Measurements from ENCODE around the gene CASK. TPM values are rescaled to one million over a fixed set of nuclear protein-coding genes. Genes with fewer than 3 reads are reported as not detected.

Gene CASK, protein sequence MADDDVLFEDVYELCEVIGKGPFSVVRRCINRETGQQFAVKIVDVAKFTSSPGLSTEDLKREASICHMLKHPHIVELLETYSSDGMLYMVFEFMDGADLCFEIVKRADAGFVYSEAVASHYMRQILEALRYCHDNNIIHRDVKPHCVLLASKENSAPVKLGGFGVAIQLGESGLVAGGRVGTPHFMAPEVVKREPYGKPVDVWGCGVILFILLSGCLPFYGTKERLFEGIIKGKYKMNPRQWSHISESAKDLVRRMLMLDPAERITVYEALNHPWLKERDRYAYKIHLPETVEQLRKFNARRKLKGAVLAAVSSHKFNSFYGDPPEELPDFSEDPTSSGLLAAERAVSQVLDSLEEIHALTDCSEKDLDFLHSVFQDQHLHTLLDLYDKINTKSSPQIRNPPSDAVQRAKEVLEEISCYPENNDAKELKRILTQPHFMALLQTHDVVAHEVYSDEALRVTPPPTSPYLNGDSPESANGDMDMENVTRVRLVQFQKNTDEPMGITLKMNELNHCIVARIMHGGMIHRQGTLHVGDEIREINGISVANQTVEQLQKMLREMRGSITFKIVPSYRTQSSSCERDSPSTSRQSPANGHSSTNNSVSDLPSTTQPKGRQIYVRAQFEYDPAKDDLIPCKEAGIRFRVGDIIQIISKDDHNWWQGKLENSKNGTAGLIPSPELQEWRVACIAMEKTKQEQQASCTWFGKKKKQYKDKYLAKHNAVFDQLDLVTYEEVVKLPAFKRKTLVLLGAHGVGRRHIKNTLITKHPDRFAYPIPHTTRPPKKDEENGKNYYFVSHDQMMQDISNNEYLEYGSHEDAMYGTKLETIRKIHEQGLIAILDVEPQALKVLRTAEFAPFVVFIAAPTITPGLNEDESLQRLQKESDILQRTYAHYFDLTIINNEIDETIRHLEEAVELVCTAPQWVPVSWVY
- polyA plus RNA-seq (49.0 and 58.3 TPM in 2 replicates), polyA minus RNA-seq (222 and 249 TPM in 2 replicates)

DNA sequence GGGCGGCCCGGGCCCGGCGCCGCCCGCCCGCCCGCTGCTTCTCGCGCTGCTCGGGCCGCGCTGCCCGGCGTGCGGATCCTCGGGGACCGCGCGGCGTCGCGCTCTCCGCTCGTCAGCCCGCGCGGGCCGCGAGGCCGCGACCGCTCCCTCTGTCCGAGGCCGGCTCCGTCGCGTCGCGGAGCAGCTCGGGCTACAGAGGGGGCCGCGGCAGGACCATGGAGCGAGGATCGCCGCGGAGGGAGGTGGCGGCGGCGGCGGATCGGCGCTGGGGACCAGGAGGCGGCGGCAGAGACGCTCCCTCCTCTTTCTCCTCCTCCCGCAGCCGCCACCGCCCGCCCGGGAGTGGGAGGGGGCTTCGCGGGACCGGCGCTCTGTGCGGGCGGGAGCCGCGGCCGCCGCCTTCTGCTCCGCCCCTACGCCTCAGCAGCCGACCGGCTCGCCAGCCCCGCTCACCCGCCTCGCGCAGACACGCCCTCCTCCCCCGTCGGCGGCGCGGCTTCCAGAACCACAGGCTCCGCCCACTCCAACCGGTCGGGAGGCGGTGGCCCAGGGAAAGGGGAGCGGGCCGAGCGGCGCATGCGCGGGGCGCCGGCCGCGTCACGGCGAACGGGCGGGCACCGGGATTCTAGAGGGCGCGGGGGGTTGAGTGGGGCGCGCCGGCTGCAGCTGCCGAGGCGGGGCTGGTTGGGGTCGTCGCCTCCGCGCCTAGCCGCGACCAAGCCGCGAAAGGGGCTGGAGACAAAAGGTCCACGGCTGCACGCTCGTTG is at the start of gene CASK:
Gene CASK, minus strand, starts transcription at position 344 of the 767 bp plus-strand sequence. CDS start 566 bp downstream, outside the sequence.
- H3K27me3 ChIP-seq (ENCODE audit: insufficient read depth, low read depth, low read length), result no peaks in the 10 kb centered on the region
- peak within 1 kb of the TSS; percentile 76 for H3K4me2 ChIP-seq (ENCODE audit: low read length)
- no peaks in the 10 kb centered on the region for H3K9me2 ChIP-seq (ENCODE audit: insufficient read depth, low read length)
- H3K9me3 ChIP-seq (ENCODE audit: low read length), result no peaks in the 10 kb centered on the region
- no peaks in the 10 kb centered on the region for H3F3A ChIP-seq (ENCODE audit: insufficient read depth, low read length, poor library complexity, severe bottlenecking)
- peak within 1 kb of the TSS; percentile 94 for H3K27ac ChIP-seq (ENCODE audit: low read length)
- H3K36me3 ChIP-seq (ENCODE audit: insufficient read depth, low read length), result no peaks in the 10 kb centered on the region
- H2AFZ ChIP-seq (ENCODE audit: low read depth, low read length), result peak within 1 kb of the TSS; percentile 65
- H3K4me3 ChIP-seq (ENCODE audit: low read length), result peak within 1 kb of the TSS; percentile 82
- H3K79me2 ChIP-seq (replicated peaks; ENCODE audit: insufficient read depth, low read length), result peaks cover 40% of the 10 kb centered on the region
- H3K9ac ChIP-seq (ENCODE audit: low read length), result peak within 1 kb of the TSS; percentile 85
- no peak for TF ChIP-seq MXI1 (conservative IDR thresholded peaks at IDR 0.05; ENCODE audit: poor library complexity, severe bottlenecking)
- TF ChIP-seq SMC3 (conservative IDR thresholded peaks at IDR 0.05; ENCODE audit: poor library complexity), result peak; percentile 4
- TF ChIP-seq EZH2 (IDR thresholded peaks at IDR 0.05; ENCODE audit: borderline replicate concordance, insufficient read depth, low read length, poor library complexity, severe bottlenecking), result no peak
- peak; percentile 63 for TF ChIP-seq POLR2AphosphoS5 (IDR thresholded peaks at IDR 0.05)
- TF ChIP-seq EP300 (conservative IDR thresholded peaks at IDR 0.05; ENCODE audit: poor library complexity, severe bottlenecking), result peak; percentile 62
- peak; percentile 16 for TF ChIP-seq TAF1 (IDR thresholded peaks at IDR 0.05; ENCODE audit: low read depth)
- no peaks in the 10 kb centered on the region for H4K20me1 ChIP-seq (ENCODE audit: insufficient read depth)

DNA sequence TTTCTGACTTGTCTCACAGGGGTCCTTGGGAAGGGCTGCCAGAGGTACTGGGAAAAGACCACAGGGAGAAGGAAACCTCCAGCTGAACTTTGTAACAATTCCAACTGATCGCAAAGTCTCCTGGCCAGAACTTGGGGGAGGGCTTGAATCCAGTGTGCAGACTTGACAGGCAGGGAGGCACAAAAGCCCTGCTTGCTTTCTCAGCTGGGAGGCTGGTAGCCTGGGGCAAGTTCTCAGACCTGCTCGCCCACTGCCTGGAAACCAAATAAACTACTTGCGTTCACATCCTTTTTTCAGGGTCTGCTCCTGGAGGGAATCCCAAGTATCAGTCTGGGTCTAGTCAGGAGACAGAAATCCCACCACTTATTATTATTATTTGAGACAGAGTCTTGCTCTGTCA is 48.0 kb upstream of the CASK start:
- Histone ChIP-seq H3K4me2 (ENCODE audit: low read length) (no peak overlapping the region), H3F3A (ENCODE audit: insufficient read depth, low read length, poor library complexity, severe bottlenecking) (no peaks in the 10 kb centered on the region), H4K20me1 (ENCODE audit: insufficient read depth) (no peaks in the 10 kb centered on the region), H3K79me2 (replicated peaks; ENCODE audit: insufficient read depth, low read length) (no peaks in the 10 kb centered on the region), H2AFZ (ENCODE audit: low read depth, low read length) (no peak overlapping the region), H3K27me3 (ENCODE audit: insufficient read depth, low read depth, low read length) (no peaks in the 10 kb centered on the region), H3K9me3 (ENCODE audit: low read length) (no peaks in the 10 kb centered on the region), H3K27ac (ENCODE audit: low read length) (no peak overlapping the region), H3K9me2 (ENCODE audit: insufficient read depth, low read length) (no peaks in the 10 kb centered on the region), H3K9ac (ENCODE audit: low read length) (no peak overlapping the region), H3K4me3 (ENCODE audit: low read length) (no peak overlapping the region), H3K36me3 (ENCODE audit: insufficient read depth, low read length) (no peaks in the 10 kb centered on the region)
- TF ChIP-seq MXI1 (conservative IDR thresholded peaks at IDR 0.05; ENCODE audit: poor library complexity, severe bottlenecking) (no peak), EZH2 (IDR thresholded peaks at IDR 0.05; ENCODE audit: borderline replicate concordance, insufficient read depth, low read length, poor library complexity, severe bottlenecking) (no peak), TAF1 (IDR thresholded peaks at IDR 0.05; ENCODE audit: low read depth) (no peak)

DNA sequence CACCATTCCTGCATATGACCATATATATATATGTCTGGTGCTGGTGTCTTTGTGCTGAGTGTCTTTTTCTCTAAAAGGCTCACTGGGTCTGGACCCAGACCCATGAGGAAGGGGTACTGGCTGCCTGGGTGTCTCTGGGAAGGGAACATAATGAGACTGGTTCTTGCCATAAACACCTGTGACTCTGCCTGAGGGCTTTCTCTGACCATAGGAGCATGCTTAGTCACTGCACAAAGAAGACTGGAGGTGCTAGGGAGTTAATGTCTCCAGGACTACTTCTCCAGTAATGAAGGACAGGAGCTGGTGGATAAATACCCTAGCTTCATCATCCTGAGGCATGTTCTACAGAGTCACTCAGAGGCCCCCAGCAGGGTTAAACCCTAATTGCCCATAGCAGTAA is 47.1 kb upstream of the CASK start:
- no peak for TF ChIP-seq EZH2 (IDR thresholded peaks at IDR 0.05; ENCODE audit: borderline replicate concordance, insufficient read depth, low read length, poor library complexity, severe bottlenecking)
- no peak for TF ChIP-seq SMC3 (conservative IDR thresholded peaks at IDR 0.05; ENCODE audit: poor library complexity)
- no peak for TF ChIP-seq TAF1 (IDR thresholded peaks at IDR 0.05; ENCODE audit: low read depth)
- no peak for TF ChIP-seq EP300 (conservative IDR thresholded peaks at IDR 0.05; ENCODE audit: poor library complexity, severe bottlenecking)
- TF ChIP-seq, protein P1, sequence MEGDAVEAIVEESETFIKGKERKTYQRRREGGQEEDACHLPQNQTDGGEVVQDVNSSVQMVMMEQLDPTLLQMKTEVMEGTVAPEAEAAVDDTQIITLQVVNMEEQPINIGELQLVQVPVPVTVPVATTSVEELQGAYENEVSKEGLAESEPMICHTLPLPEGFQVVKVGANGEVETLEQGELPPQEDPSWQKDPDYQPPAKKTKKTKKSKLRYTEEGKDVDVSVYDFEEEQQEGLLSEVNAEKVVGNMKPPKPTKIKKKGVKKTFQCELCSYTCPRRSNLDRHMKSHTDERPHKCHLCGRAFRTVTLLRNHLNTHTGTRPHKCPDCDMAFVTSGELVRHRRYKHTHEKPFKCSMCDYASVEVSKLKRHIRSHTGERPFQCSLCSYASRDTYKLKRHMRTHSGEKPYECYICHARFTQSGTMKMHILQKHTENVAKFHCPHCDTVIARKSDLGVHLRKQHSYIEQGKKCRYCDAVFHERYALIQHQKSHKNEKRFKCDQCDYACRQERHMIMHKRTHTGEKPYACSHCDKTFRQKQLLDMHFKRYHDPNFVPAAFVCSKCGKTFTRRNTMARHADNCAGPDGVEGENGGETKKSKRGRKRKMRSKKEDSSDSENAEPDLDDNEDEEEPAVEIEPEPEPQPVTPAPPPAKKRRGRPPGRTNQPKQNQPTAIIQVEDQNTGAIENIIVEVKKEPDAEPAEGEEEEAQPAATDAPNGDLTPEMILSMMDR (IDR thresholded peaks at IDR 0.05; ENCODE audit: poor library complexity, severe bottlenecking), result no peak
- no peak for TF ChIP-seq MXI1 (conservative IDR thresholded peaks at IDR 0.05; ENCODE audit: poor library complexity, severe bottlenecking)
- no peak for TF ChIP-seq RAD21 (conservative IDR thresholded peaks at IDR 0.05)
- TF ChIP-seq, protein P2, sequence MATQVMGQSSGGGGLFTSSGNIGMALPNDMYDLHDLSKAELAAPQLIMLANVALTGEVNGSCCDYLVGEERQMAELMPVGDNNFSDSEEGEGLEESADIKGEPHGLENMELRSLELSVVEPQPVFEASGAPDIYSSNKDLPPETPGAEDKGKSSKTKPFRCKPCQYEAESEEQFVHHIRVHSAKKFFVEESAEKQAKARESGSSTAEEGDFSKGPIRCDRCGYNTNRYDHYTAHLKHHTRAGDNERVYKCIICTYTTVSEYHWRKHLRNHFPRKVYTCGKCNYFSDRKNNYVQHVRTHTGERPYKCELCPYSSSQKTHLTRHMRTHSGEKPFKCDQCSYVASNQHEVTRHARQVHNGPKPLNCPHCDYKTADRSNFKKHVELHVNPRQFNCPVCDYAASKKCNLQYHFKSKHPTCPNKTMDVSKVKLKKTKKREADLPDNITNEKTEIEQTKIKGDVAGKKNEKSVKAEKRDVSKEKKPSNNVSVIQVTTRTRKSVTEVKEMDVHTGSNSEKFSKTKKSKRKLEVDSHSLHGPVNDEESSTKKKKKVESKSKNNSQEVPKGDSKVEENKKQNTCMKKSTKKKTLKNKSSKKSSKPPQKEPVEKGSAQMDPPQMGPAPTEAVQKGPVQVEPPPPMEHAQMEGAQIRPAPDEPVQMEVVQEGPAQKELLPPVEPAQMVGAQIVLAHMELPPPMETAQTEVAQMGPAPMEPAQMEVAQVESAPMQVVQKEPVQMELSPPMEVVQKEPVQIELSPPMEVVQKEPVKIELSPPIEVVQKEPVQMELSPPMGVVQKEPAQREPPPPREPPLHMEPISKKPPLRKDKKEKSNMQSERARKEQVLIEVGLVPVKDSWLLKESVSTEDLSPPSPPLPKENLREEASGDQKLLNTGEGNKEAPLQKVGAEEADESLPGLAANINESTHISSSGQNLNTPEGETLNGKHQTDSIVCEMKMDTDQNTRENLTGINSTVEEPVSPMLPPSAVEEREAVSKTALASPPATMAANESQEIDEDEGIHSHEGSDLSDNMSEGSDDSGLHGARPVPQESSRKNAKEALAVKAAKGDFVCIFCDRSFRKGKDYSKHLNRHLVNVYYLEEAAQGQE (IDR thresholded peaks at IDR 0.05; ENCODE audit: borderline replicate concordance), result no peak
- TF ChIP-seq POLR2AphosphoS5 (IDR thresholded peaks at IDR 0.05), result no peak
- Histone ChIP-seq H3K27me3 (ENCODE audit: insufficient read depth, low read depth, low read length) (no peaks in the 10 kb centered on the region), H3K36me3 (ENCODE audit: insufficient read depth, low read length) (no peaks in the 10 kb centered on the region)

More for the DNA sequence above, 47.1 kb upstream of the CASK start:
- Histone ChIP-seq H3K4me3 (ENCODE audit: low read length) (no peak overlapping the region), H3K27ac (ENCODE audit: low read length) (no peak overlapping the region), H3K9me2 (ENCODE audit: insufficient read depth, low read length) (no peaks in the 10 kb centered on the region), H2AFZ (ENCODE audit: low read depth, low read length) (no peak overlapping the region), H3F3A (ENCODE audit: insufficient read depth, low read length, poor library complexity, severe bottlenecking) (no peaks in the 10 kb centered on the region), H3K9me3 (ENCODE audit: low read length) (no peaks in the 10 kb centered on the region), H4K20me1 (ENCODE audit: insufficient read depth) (no peaks in the 10 kb centered on the region), H3K9ac (ENCODE audit: low read length) (no peak overlapping the region), H3K4me2 (ENCODE audit: low read length) (no peak overlapping the region), H3K79me2 (replicated peaks; ENCODE audit: insufficient read depth, low read length) (no peaks in the 10 kb centered on the region)
